ENCODE measurements around the gene SIRPB2. TPM values are rescaled to one million over a fixed set of nuclear protein-coding genes. Genes with fewer than 3 reads are reported as not detected.

SIRPB2 gene
- total and polyA plus RNA-seq, 2 of the 4 experiments (the other 2 are of a cell fraction) = not detected

DNA sequence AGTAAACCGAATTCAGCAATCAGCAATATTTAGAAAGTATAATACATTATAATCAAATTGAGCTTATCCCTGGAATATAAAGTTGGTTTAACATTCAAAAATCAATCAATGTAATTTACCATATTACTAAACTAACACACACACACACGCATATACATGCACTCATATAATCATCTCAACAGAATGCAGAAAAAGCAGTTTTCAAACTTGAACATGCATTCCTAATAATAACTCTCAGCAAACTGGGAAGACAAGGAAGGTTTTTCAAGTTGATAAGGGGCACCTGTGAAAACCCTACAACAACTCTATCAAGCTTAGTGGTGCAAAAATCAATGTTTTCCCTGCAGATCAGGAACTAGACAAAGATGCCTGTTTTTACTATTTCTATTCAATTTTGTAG, 4.7 kb downstream of the SIRPB2 start:
- Histone ChIP-seq H3K4me3 (ENCODE audit: insufficient read depth, low read depth, low read length) (no peak overlapping the region), H3K4ac (ENCODE audit: low read depth, low read length) (no peak overlapping the region), H3K36me3 (ENCODE audit: control insufficient read depth, insufficient read depth, low read length) (no peaks in the 10 kb centered on the region), H2BK20ac (ENCODE audit: low read depth, low read length) (no peak overlapping the region), H2AK9ac (replicated peaks; ENCODE audit: low read depth, low read length, poor library complexity) (no peak overlapping the region), H4K5ac (ENCODE audit: low read depth, low read length) (no peak overlapping the region), H4K91ac (ENCODE audit: insufficient read depth, low read depth, low read length) (no peak overlapping the region), H3K4me1 (ENCODE audit: control insufficient read depth, insufficient read depth, low read length) (no peaks in the 10 kb centered on the region), H3K9me1 (ENCODE audit: insufficient read depth, low read length) (no peaks in the 10 kb centered on the region), H2AK5ac (ENCODE audit: low read depth, low read length) (no peak overlapping the region), H3K79me1 (ENCODE audit: low read depth in 1 of 2, low read length in 2 of 2) (no peaks in the 10 kb centered on the region), H3K9me3 (ENCODE audit: control insufficient read depth, insufficient read depth, low read length) (no peaks in the 10 kb centered on the region), H3K23ac (ENCODE audit: low read depth, low read length) (no peak overlapping the region), H3K4me2 (ENCODE audit: low read depth, low read length) (no peak overlapping the region), H3K27me3 (ENCODE audit: control insufficient read depth, insufficient read depth, low read length) (peaks cover 14% of the 10 kb centered on the region), H3K56ac (ENCODE audit: extremely low read depth, insufficient read depth, low read length) (no peak overlapping the region), H2BK5ac (ENCODE audit: low read depth, low read length, poor library complexity, severe bottlenecking) (no peak overlapping the region), H3K14ac (replicated peaks; ENCODE audit: low read depth, low read length) (no peak overlapping the region), H2BK15ac (ENCODE audit: low read depth, low read length) (no peak overlapping the region), H3K27ac (ENCODE audit: insufficient read depth, low read length) (no peak overlapping the region), H4K20me1 (ENCODE audit: insufficient read depth, low read length) (no peaks in the 10 kb centered on the region), H4K8ac (ENCODE audit: low read depth in 2 of 2, low read length in 2 of 2) (no peak overlapping the region), H2AFZ (replicated peaks; ENCODE audit: low read length, poor library complexity) (no peak overlapping the region), H2BK120ac (ENCODE audit: low read depth, low read length) (no peak overlapping the region), H3K9ac (ENCODE audit: low read depth, low read length) (no peak overlapping the region), H3K18ac (ENCODE audit: low read depth, low read length) (no peak overlapping the region)
- ChIA-PET CTCF (interaction anchor here (0.6 to 1.7 kb wide), 3 partner anchors 16 to 273 kb away, joined by 3 to 5 read pairs (median 3); no protein-coding TSS in a partner anchor), POLR2A (ENCODE audit: unreplicated experiment) (no interaction called here)
- intact Hi-C loops (cut with micrococcal nuclease) = no loop called here
- no peak for TF ChIP-seq FOS (IDR thresholded peaks at IDR 0.05; ENCODE audit: low read depth, low read length)
- no peak for TF ChIP-seq MXI1 (IDR thresholded peaks at IDR 0.05; ENCODE audit: borderline replicate concordance, low read depth, low read length)
- TF ChIP-seq, protein P1, sequence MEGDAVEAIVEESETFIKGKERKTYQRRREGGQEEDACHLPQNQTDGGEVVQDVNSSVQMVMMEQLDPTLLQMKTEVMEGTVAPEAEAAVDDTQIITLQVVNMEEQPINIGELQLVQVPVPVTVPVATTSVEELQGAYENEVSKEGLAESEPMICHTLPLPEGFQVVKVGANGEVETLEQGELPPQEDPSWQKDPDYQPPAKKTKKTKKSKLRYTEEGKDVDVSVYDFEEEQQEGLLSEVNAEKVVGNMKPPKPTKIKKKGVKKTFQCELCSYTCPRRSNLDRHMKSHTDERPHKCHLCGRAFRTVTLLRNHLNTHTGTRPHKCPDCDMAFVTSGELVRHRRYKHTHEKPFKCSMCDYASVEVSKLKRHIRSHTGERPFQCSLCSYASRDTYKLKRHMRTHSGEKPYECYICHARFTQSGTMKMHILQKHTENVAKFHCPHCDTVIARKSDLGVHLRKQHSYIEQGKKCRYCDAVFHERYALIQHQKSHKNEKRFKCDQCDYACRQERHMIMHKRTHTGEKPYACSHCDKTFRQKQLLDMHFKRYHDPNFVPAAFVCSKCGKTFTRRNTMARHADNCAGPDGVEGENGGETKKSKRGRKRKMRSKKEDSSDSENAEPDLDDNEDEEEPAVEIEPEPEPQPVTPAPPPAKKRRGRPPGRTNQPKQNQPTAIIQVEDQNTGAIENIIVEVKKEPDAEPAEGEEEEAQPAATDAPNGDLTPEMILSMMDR (conservative IDR thresholded peaks at IDR 0.05; ENCODE audit: low read depth, low read length) = no peak
- TF ChIP-seq NFE2L2 (IDR thresholded peaks at IDR 0.05; ENCODE audit: low read depth, low read length) = no peak
- TF ChIP-seq RFX5 (IDR thresholded peaks at IDR 0.05; ENCODE audit: low read depth, low read length) = no peak
- TF ChIP-seq, protein P2, sequence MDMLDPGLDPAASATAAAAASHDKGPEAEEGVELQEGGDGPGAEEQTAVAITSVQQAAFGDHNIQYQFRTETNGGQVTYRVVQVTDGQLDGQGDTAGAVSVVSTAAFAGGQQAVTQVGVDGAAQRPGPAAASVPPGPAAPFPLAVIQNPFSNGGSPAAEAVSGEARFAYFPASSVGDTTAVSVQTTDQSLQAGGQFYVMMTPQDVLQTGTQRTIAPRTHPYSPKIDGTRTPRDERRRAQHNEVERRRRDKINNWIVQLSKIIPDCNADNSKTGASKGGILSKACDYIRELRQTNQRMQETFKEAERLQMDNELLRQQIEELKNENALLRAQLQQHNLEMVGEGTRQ (IDR thresholded peaks at IDR 0.05; ENCODE audit: low read depth, low read length) = no peak
- no peak for TF ChIP-seq SMC3 (IDR thresholded peaks at IDR 0.05; ENCODE audit: low read depth, low read length)
- no peak for TF ChIP-seq RCOR1 (IDR thresholded peaks at IDR 0.05; ENCODE audit: insufficient replicate concordance, low read length)
- no peak for TF ChIP-seq POLR2A (IDR thresholded peaks at IDR 0.05; ENCODE audit: low read depth, low read length)
- TF ChIP-seq RAD21 (IDR thresholded peaks at IDR 0.05; ENCODE audit: low read length) = no peak
- TF ChIP-seq CEBPB (IDR thresholded peaks at IDR 0.05; ENCODE audit: low read depth, low read length) = no peak
- no peak for TF ChIP-seq MAFK (IDR thresholded peaks at IDR 0.05; ENCODE audit: low read depth, low read length)
- no peak for TF ChIP-seq BHLHE40 (IDR thresholded peaks at IDR 0.05; ENCODE audit: low read depth, low read length)
- TF ChIP-seq, protein P3, sequence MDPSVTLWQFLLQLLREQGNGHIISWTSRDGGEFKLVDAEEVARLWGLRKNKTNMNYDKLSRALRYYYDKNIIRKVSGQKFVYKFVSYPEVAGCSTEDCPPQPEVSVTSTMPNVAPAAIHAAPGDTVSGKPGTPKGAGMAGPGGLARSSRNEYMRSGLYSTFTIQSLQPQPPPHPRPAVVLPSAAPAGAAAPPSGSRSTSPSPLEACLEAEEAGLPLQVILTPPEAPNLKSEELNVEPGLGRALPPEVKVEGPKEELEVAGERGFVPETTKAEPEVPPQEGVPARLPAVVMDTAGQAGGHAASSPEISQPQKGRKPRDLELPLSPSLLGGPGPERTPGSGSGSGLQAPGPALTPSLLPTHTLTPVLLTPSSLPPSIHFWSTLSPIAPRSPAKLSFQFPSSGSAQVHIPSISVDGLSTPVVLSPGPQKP (IDR thresholded peaks at IDR 0.05; ENCODE audit: borderline replicate concordance, low read depth, low read length) = no peak
- TF ChIP-seq MAZ (IDR thresholded peaks at IDR 0.05; ENCODE audit: borderline replicate concordance, low read depth, low read length) = no peak
- no peak for TF ChIP-seq CHD1 (IDR thresholded peaks at IDR 0.05; ENCODE audit: low read depth, low read length)
- ATAC-seq (ENCODE audit: low read depth) (no peak), DNase-seq (no peak)
- dilution Hi-C loops (cut with HindIII; ENCODE audit: low sequenced_read_pairs, unreplicated experiment) = no loop called here
- WGBS, 2 experiments (ENCODE audit: extremely low coverage in 2 of 2, insufficient read length in 1 of 2) = no CpG with 5 or more reads among the region's 2 CpGs
- no TSS peak for BruUV-seq (replicated peaks)
- in situ Hi-C loops (cut with MboI; ENCODE audit: low sequenced_read_pairs) = no loop called here
